GM12872 (cell line): ENCODE measurements around the gene OR52L1.

Experiments used
- TF ChIP-seq, protein P1 (sequence below): IDR thresholded peaks from 3 replicates; pipeline ENCODE4 v1.5.1; 2011; ENCODE audit warnings: low read depth, mild to moderate bottlenecking, low read length, moderate library complexity; ENCODE audit not compliant: insufficient read depth

The OR52L1 gene

DNA sequence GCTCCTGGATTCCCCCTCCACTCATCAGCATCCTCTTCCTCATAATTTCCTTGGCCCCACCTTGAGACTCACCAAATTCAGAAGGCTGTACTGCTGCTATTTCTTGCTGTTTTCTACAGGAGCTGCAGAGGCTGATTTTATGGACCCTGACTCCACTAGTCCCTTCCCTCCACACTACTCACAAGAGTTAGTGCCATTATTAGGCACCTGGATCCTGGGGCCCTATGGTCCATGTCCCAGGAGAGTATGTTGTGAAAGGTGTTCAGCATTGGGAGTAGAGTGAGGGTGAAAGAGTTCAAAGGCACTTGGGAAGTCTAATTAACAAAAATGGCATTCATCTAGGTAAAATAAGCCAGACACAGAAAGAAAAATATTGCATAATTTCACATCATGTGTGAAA is 20.1 kb upstream of the OR52L1 start, which contains the start of gene OR56A4:
Gene OR56A4 (minus strand): TSS at position 101 of the 400 bp plus-strand sequence. CDS start 3,954 bp downstream, outside the sequence.
- TF ChIP-seq, protein P1, sequence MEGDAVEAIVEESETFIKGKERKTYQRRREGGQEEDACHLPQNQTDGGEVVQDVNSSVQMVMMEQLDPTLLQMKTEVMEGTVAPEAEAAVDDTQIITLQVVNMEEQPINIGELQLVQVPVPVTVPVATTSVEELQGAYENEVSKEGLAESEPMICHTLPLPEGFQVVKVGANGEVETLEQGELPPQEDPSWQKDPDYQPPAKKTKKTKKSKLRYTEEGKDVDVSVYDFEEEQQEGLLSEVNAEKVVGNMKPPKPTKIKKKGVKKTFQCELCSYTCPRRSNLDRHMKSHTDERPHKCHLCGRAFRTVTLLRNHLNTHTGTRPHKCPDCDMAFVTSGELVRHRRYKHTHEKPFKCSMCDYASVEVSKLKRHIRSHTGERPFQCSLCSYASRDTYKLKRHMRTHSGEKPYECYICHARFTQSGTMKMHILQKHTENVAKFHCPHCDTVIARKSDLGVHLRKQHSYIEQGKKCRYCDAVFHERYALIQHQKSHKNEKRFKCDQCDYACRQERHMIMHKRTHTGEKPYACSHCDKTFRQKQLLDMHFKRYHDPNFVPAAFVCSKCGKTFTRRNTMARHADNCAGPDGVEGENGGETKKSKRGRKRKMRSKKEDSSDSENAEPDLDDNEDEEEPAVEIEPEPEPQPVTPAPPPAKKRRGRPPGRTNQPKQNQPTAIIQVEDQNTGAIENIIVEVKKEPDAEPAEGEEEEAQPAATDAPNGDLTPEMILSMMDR = no peak

DNA sequence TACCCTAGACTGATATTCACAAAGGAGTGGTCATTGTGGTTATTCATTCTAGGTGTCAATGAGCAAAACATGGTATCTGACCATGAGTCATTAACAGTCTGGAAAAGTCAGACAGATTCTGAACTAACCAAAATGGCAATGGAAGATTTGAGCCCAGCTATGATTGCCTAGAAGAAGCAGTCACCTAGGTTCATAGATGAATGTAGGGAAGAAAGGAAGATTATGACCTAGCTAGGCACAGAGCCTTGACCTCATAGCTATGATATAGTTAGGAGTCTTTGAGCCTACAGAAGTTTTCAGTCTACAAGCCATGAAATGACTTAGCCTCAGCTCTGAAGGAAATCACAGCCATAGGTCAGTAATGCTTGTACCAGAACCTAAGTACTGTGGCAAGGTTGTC is 19.6 kb upstream of the OR52L1 start:
- TF ChIP-seq, protein P1 = no peak

DNA sequence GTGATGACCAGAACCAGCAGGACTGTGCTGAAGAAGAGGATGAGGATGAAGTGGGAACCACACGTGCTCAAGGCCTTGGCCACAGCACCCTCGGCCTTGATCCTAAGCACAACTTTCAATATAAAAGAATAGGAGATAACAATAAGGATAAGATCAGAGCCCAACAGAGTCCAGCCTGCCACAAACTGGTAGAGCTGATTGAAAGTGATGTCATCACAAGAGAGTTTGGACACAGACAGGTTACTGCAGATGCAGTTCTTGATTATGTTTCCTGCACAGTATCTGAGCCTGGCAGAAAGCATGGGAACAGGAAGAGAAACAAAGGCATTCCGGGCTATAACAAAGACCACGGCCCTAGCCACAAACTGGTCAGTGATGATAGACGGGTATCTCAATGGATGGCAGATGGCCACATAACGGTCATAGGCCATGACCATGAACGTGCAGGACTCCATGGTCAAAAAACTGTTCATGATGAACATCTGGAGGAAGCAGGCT is 15.5 kb upstream of the OR52L1 start:
- TF ChIP-seq, protein P1 = no peak

DNA sequence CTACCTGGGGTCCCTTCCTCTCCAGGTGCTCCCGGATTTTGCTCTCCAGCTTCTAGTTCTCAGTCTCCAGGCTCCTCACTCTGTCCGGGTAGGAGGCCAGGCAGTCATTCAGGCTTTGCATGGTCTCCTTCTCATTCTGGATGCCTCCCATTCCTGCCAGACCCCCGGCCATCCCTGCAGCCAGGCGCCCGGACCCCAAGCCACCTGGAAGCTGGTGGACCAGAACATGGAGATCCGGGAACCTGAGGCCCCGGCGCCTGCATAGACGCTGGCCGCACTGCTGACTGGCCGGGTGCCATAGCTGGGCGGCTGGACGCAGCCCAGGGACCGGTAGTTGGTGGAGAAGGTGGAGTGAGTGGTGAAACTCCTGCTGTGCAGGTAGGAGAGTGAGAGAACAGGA is 8.0 kb upstream of the OR52L1 start:
- TF ChIP-seq, protein P1 = no peak

DNA sequence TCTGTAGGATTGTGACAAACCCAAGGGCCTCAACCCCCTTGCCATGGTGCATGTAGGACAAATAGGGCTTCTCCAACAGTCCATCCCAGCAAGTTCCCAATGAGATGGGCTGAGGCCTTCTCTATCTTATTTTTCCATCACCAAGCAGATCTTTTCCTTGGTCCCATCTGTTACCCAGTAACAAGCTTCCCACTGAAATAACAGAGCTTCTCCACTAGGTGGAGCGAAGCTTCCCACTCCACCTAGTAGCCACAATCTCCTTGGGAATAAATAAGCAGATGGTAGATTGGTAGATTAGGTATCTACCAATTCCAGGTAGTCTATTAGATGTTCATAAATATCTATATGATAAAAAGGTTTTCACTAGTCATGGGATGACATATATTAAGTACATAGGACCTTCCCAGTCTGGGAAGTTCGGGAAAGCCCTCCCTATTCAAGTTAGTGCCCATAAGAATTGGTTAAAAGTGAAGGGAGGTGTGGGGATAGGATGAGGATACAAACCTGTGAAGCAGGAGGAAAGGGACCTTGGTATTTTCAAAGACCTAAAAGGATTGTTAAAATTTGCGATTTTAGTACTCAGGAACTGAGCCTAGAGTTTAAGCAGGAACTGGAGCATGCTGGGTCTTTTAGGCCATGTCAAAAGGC is 5.9 kb upstream of the OR52L1 start:
- TF ChIP-seq, protein P1 = peak; percentile 65; the same call in 2 of the 3 replicates

DNA sequence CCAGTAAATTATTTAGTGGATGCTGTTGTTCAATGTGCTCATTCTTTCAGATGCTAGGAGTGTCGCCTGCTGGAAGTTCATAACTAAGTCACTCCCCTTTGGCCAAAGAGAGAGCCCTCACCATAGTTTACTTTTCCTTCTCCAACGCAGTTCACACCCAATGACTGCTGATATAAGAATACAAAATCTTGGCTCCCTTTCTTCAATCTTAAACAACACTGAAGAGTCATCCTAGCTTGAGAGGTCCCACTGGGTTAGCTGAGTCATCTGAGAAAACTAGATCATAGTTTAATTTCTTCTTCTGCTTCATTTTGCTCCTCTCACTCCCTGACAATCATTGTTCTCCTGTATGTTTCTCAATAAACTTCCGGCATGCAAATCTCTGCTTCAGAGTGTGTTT is 5.4 kb upstream of the OR52L1 start:
- TF ChIP-seq, protein P1 = no peak

DNA sequence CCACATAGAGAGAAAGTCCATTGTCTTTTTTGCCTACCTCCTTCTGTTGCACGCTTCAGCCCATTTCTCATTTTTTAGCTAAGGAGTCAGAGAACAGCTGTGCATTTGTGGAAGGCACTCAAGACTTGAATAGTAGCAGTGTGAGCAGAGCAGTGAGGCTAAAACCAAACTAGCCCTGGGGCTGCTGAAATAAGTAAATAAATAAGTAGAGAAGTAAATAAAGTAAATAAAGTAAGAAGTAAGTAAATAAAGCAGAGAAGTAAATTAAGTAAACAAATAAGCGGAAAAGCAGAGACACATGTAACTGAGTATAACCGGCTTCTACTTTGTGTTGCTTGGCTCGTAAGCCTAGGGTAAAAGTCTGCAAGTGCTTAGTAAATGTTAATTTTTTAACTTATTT is 2.4 kb upstream of the OR52L1 start:
- TF ChIP-seq, protein P1 = no peak

DNA sequence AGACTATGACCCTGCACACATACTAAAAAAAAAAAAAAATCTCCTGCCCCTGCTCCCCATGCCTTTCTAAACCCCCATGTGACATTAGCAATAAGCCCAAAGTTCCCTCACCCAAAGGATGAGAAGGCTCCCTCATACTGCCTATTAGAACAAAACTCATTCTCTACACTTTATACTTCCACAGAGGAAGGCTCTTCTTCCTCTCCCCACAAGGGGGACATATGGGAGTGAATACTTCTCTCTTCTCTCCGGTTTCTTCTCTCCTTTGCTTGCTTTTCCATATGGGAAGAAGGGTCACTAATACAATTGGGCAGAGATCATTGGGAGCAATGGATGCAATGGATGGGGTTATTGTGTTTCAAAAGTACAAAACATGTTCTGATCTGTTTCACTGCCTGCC is 3.3 kb downstream of the OR52L1 start:
- TF ChIP-seq, protein P1 = no peak
